Measurements from ENCODE around the gene MOCS1.

DNA sequence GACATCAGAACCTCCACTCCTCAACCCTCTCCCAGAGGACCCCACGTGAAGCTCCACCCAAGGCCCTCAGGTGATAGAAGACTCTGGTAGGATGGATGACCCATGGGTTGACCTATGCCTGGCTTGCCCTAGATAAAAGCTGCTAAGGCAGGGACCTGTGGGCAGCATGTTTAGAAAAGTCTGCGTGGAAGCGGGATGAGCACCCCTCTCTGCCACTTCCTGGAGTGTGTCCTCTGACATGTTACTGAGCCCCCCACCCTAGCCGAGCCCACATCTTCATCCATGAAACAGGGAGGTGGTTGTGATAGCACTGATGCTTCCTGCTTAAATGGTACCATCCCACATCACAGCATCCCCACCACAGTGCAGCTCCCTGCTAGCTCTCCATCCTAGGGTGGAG, 21.8 kb downstream of the MOCS1 start:
- TF ChIP-seq, protein P1, sequence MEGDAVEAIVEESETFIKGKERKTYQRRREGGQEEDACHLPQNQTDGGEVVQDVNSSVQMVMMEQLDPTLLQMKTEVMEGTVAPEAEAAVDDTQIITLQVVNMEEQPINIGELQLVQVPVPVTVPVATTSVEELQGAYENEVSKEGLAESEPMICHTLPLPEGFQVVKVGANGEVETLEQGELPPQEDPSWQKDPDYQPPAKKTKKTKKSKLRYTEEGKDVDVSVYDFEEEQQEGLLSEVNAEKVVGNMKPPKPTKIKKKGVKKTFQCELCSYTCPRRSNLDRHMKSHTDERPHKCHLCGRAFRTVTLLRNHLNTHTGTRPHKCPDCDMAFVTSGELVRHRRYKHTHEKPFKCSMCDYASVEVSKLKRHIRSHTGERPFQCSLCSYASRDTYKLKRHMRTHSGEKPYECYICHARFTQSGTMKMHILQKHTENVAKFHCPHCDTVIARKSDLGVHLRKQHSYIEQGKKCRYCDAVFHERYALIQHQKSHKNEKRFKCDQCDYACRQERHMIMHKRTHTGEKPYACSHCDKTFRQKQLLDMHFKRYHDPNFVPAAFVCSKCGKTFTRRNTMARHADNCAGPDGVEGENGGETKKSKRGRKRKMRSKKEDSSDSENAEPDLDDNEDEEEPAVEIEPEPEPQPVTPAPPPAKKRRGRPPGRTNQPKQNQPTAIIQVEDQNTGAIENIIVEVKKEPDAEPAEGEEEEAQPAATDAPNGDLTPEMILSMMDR (IDR thresholded peaks at IDR 0.05), result no peak
- TF ChIP-seq EZH2 (IDR thresholded peaks at IDR 0.05) (no peak), EZH2phosphoT487 (IDR thresholded peaks at IDR 0.05) (no peak)
